Panc1 (cell line): ENCODE measurements around the gene CD8B. TPM values are rescaled to one million over a fixed set of nuclear protein-coding genes. Genes with fewer than 3 reads are reported as not detected.
"Not testable (repeated sequence)": the region's sequence is repeated elsewhere in the genome, so short reads cannot be mapped to it uniquely, and the experiment has no call there.

ENCODE experiments used
- ATAC-seq: fragments of 200-7000 bp; cut with Tn5 transposase; 2 replicates; pipeline ENCODE4 v1.9.1; 2020; ENCODE audit warnings: mild to moderate bottlenecking, moderate library complexity
- BruUV-seq: library from RNA; stranded (reverse); fragments of 400-500 nt; replicated peaks from 2 replicates; lab custom pipeline; 2021; lab: Mats Ljungman, UMichigan
- CTCF ChIA-PET: fragments of 300-600 bp; sonication (Branson Sonifier 250); formaldehyde crosslinking; loops from one replicate; lab custom pipeline; 2022; ENCODE audit warnings: antibody characterized with exemption; lab: Charles Lee
- POLR2A ChIA-PET: fragments of 300-600 bp; sonication (Branson Sonifier 250); formaldehyde crosslinking; loops from one replicate; lab custom pipeline; 2022; ENCODE audit warnings: antibody characterized with exemption; lab: Charles Lee
- DNase-seq: peaks from one replicate; pipeline ENCODE4 v3.0.0-alpha.2; 2010; ENCODE audit warnings: low read depth, low spot score
- H3K27ac ChIP-seq: 2 replicates; pipeline ENCODE4 v1.5.1; 2011; ENCODE audit warnings: mild to moderate bottlenecking, low read length, inconsistent platforms
- H3K27me3 ChIP-seq: fragments of 200-500 bp; sonication (Bioruptor generic); 2 replicates; pipeline ENCODE4 v1.6.0; 2014; ENCODE audit warnings: low read length, inconsistent platforms; ENCODE audit not compliant: control insufficient read depth, insufficient read depth
- H3K36me3 ChIP-seq: fragments of 200-500 bp; sonication (Bioruptor generic); 2 replicates; pipeline ENCODE4 v1.5.1; 2014; ENCODE audit warnings: inconsistent platforms, mild to moderate bottlenecking, low read length, moderate library complexity; ENCODE audit not compliant: control insufficient read depth, insufficient read depth
- H3K4me1 ChIP-seq: 2 replicates; pipeline ENCODE4 v1.5.1; 2011; ENCODE audit warnings: inconsistent platforms, mild to moderate bottlenecking, low read length, moderate library complexity; ENCODE audit not compliant: control insufficient read depth, insufficient read depth
- H3K4me3 ChIP-seq, 2 experiments: 2 replicates each; pipeline ENCODE4 v1.5.1; 2011 to 2012; ENCODE audit warnings: low read depth in 2 of 2, low read length in 2 of 2, mild to moderate bottlenecking in 2 of 2, inconsistent platforms in 1 of 2, moderate library complexity in 1 of 2
- H3K9me3 ChIP-seq: fragments of 200-500 bp; sonication (Bioruptor generic); 2 replicates; pipeline ENCODE4 v1.5.1; 2014; ENCODE audit warnings: low read depth, mild to moderate bottlenecking, inconsistent platforms, low read length, moderate library complexity; ENCODE audit not compliant: control insufficient read depth, insufficient read depth
- POLR2AphosphoS5 ChIP-seq: IDR thresholded peaks from 2 replicates; pipeline ENCODE4 v1.6.1; 2012; ENCODE audit warnings: mild to moderate bottlenecking, low read depth, low read length, moderate library complexity
- SIN3A ChIP-seq: IDR thresholded peaks from 2 replicates; pipeline ENCODE4 v1.6.1; 2012; ENCODE audit warnings: low read depth, mild to moderate bottlenecking, low read length, moderate library complexity, borderline replicate concordance; ENCODE audit not compliant: insufficient read depth
- TCF7L2 ChIP-seq: IDR thresholded peaks from 2 replicates; pipeline ENCODE4 v1.6.1; 2011; ENCODE audit warnings: mild to moderate bottlenecking, low read depth, low read length, inconsistent platforms
- in situ Hi-C: cut with HindIII; loops from 2 replicates; pipeline ENCODE4 v1.10.0; 2016; ENCODE audit warnings: low sequenced_read_pairs, low pct_unique_long_range_greater_than_20kb
- intact Hi-C: fragments of 100-400 bp; cut with micrococcal nuclease; formaldehyde crosslinking; loops from one replicate; pipeline ENCODE4 v1.10.0; 2022; ENCODE audit not compliant: unreplicated experiment
- total RNA-seq: library from RNA; stranded (reverse); gene quantifications from one replicate; pipeline ENCODE4 v1.2.1, GENCODE V29; 2021; ENCODE audit not compliant: unreplicated experiment
- TF ChIP-seq, protein P1 (sequence below), 2 experiments: IDR thresholded peaks; 2 replicates each; pipeline ENCODE4 v1.6.1; 2011 to 2012; ENCODE audit warnings: low read depth in 2 of 2, control low read depth in 1 of 2, low read length in 1 of 2, mild to moderate bottlenecking in 1 of 2, moderate library complexity in 1 of 2; ENCODE audit not compliant: insufficient read depth in 1 of 2
- TF ChIP-seq, protein P2 (sequence below): fragments of 450-650 bp; IDR thresholded peaks from 2 replicates; pipeline ENCODE4 v1.5.1; 2017; ENCODE audit warnings: mild to moderate bottlenecking

CD8B gene
- total RNA-seq, 1 experiment from 2014 or later: not detected

DNA sequence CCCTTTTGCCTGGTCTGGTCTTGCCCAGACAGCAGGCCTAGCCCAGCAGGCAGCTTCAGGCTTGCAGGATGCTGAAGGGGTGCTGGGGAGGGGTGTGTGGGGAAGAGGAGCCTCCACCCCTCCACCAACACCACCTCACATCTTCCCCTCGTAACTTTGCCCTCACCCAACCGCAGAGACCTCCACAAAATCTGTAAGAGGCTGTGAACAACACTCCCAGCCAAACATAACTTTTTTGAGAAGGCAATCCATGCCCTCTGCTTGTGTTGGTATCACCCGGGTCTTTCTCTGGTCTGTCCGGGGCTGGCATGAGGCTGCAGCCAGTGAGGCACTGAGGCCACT, 26.2 kb downstream of the CD8B start:
- ATAC-seq, H3K27me3 ChIP-seq, in situ Hi-C loops, H3K4me3 ChIP-seq, H3K27ac ChIP-seq, BruUV-seq, H3K4me1 ChIP-seq, H3K9me3 ChIP-seq, DNase-seq, CTCF ChIA-PET, POLR2A ChIA-PET, H3K36me3 ChIP-seq, intact Hi-C loops: not testable (repeated sequence)

DNA sequence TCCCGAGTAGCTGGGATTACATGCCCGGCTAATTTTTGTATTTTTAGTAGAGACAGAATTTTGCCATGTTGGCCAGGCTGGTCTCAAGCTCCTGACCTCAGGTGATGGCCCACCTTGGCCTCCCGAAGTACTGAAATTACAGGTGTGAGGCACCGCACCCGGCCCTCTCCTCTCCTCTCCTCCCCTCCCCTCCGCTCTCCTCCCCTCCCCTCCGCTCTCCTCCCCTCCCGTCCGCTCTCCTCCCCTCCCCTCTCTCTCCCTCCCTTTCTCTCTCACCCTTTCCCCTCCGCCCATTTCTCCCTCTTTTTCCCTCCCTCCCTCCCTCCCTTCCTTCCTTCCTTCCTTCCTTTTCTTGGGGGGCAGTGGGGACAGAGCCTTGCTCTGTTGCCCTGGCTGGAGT, 28.4 kb downstream of the CD8B start:
- in situ Hi-C loops (no loop called here), intact Hi-C loops (no loop called here)
- no TSS peak for BruUV-seq
- ChIA-PET CTCF (no interaction called here), POLR2A (no interaction called here)
- Histone ChIP-seq H3K4me1 (no peaks in the 10 kb centered on the region), H3K36me3 (no peaks in the 10 kb centered on the region), H3K4me3 (no peak overlapping the region), H3K9me3 (no peaks in the 10 kb centered on the region), H3K27me3 (no peaks in the 10 kb centered on the region), H3K27ac (no peak overlapping the region)
- no peak for ATAC-seq
- TF ChIP-seq, protein P1, sequence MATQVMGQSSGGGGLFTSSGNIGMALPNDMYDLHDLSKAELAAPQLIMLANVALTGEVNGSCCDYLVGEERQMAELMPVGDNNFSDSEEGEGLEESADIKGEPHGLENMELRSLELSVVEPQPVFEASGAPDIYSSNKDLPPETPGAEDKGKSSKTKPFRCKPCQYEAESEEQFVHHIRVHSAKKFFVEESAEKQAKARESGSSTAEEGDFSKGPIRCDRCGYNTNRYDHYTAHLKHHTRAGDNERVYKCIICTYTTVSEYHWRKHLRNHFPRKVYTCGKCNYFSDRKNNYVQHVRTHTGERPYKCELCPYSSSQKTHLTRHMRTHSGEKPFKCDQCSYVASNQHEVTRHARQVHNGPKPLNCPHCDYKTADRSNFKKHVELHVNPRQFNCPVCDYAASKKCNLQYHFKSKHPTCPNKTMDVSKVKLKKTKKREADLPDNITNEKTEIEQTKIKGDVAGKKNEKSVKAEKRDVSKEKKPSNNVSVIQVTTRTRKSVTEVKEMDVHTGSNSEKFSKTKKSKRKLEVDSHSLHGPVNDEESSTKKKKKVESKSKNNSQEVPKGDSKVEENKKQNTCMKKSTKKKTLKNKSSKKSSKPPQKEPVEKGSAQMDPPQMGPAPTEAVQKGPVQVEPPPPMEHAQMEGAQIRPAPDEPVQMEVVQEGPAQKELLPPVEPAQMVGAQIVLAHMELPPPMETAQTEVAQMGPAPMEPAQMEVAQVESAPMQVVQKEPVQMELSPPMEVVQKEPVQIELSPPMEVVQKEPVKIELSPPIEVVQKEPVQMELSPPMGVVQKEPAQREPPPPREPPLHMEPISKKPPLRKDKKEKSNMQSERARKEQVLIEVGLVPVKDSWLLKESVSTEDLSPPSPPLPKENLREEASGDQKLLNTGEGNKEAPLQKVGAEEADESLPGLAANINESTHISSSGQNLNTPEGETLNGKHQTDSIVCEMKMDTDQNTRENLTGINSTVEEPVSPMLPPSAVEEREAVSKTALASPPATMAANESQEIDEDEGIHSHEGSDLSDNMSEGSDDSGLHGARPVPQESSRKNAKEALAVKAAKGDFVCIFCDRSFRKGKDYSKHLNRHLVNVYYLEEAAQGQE (IDR thresholded peaks at IDR 0.05; ENCODE audit: insufficient read depth in 1 of 2, low read depth in 2 of 2, low read length in 1 of 2): no peak
- TF ChIP-seq SIN3A (no peak), POLR2AphosphoS5 (no peak)
- TF ChIP-seq, protein P2, sequence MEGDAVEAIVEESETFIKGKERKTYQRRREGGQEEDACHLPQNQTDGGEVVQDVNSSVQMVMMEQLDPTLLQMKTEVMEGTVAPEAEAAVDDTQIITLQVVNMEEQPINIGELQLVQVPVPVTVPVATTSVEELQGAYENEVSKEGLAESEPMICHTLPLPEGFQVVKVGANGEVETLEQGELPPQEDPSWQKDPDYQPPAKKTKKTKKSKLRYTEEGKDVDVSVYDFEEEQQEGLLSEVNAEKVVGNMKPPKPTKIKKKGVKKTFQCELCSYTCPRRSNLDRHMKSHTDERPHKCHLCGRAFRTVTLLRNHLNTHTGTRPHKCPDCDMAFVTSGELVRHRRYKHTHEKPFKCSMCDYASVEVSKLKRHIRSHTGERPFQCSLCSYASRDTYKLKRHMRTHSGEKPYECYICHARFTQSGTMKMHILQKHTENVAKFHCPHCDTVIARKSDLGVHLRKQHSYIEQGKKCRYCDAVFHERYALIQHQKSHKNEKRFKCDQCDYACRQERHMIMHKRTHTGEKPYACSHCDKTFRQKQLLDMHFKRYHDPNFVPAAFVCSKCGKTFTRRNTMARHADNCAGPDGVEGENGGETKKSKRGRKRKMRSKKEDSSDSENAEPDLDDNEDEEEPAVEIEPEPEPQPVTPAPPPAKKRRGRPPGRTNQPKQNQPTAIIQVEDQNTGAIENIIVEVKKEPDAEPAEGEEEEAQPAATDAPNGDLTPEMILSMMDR: no peak
- no peak for DNase-seq

DNA sequence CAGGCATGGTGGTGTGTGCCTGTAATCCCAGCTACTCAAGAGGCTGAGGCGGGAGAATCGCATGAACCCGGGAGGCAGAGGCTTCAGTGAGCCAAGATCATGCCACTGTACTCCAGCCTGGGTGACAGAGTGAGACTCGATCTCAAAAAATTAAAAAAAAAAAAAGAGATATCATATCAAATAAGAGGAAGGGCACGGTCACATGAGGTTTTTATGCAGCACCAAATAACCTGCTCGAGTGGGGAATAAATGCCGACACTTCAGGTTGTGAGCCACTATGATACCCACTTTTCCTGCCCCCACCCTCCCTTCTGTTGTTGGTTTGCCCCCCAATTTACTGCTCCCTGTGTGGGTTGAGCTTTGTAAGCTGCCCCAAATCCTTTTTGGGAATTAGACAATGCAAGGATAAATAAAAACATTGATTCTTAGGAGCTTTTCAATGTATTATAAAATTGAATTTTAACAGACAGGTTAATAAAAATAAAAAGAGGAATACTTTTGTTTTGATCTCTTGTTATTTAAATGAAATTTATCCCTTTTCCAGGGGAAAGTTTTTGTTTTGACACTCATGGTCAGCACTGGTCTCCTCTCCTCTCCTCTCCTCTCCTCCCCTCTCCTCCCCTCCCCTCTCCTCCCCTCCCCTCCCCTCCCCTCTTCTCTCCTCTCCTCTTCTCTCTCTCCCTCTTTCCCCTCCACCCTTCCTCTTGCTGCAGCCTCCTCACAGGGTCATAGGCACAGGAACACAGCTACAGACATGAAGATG, 29.2 kb downstream of the CD8B start:
- Histone ChIP-seq H3K27ac (no peak overlapping the region), H3K36me3 (no peaks in the 10 kb centered on the region), H3K4me3 (no peak overlapping the region), H3K9me3 (no peaks in the 10 kb centered on the region), H3K27me3 (no peaks in the 10 kb centered on the region), H3K4me1 (no peaks in the 10 kb centered on the region)
- ATAC-seq (no peak), DNase-seq (no peak)
- CTCF ChIA-PET: interaction anchor here (0.9 kb wide), 1 partner anchor 20 kb away, joined by 3 read pairs; no protein-coding TSS in a partner anchor
- no TSS peak for BruUV-seq
- intact Hi-C loops: no loop called here
- POLR2A ChIA-PET: no interaction called here
- in situ Hi-C loops: no loop called here
- TF ChIP-seq TCF7L2: no peak
- TF ChIP-seq, protein P2: no peak
- TF ChIP-seq SIN3A: no peak
- TF ChIP-seq POLR2AphosphoS5: no peak
- TF ChIP-seq, protein P1 (IDR thresholded peaks at IDR 0.05; ENCODE audit: insufficient read depth in 1 of 2, low read depth in 2 of 2, low read length in 1 of 2): no peak
